ENCODE measurements around the gene BRWD1. TPM values are rescaled to one million over a fixed set of nuclear protein-coding genes. Genes with fewer than 3 reads are reported as not detected.

Gene BRWD1
- total RNA-seq, 1 donor = 71.3 TPM

DNA sequence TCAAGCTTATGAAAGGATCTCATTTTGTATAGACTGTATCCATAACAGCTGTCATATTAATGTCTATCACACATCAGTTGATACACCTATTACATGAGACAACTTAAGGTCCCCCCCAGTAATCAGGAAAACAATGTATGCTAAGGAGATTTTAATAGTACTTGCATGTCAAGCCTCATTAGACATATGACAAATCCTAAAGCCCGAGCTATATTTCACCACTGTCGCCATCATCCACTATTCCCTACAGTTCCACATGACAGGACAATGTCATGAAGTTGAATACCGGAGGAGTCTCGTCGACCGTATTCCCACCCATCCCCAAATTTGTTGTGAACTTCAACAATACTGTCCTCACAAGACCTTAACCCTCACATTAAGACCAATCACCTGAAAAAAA, 32.0 kb upstream of the BRWD1 start:
- Histone ChIP-seq H3K36me3 (ENCODE audit: insufficient read depth, low read length) (peaks cover 51% of the 10 kb centered on the region), H3K27ac (ENCODE audit: low read depth, low read length) (no peak overlapping the region), H3K27me3 (ENCODE audit: insufficient read depth, low read length) (no peaks in the 10 kb centered on the region), H3K4me2 (ENCODE audit: insufficient read depth, low read length) (peak overlapping the region; percentile 24), H4K20me1 (ENCODE audit: insufficient read depth, low read length) (peaks cover 34% of the 10 kb centered on the region), H3K4me3 (ENCODE audit: insufficient read depth, low read length) (no peak overlapping the region), H3K4me1 (ENCODE audit: insufficient read depth, low read length) (peaks cover 11% of the 10 kb centered on the region), H3K79me2 (ENCODE audit: insufficient read depth, low read length) (peaks cover 37% of the 10 kb centered on the region), H3K9me3 (ENCODE audit: low read depth, low read length) (no peaks in the 10 kb centered on the region), H2AFZ (ENCODE audit: low read length) (no peak overlapping the region)
- no peak for DNase-seq (ENCODE audit: insufficient read length, low spot score, missing footprints)
- TF ChIP-seq, protein P1, sequence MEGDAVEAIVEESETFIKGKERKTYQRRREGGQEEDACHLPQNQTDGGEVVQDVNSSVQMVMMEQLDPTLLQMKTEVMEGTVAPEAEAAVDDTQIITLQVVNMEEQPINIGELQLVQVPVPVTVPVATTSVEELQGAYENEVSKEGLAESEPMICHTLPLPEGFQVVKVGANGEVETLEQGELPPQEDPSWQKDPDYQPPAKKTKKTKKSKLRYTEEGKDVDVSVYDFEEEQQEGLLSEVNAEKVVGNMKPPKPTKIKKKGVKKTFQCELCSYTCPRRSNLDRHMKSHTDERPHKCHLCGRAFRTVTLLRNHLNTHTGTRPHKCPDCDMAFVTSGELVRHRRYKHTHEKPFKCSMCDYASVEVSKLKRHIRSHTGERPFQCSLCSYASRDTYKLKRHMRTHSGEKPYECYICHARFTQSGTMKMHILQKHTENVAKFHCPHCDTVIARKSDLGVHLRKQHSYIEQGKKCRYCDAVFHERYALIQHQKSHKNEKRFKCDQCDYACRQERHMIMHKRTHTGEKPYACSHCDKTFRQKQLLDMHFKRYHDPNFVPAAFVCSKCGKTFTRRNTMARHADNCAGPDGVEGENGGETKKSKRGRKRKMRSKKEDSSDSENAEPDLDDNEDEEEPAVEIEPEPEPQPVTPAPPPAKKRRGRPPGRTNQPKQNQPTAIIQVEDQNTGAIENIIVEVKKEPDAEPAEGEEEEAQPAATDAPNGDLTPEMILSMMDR (IDR thresholded peaks at IDR 0.05; ENCODE audit: extremely low read depth, low read depth, low read length) = no peak

DNA sequence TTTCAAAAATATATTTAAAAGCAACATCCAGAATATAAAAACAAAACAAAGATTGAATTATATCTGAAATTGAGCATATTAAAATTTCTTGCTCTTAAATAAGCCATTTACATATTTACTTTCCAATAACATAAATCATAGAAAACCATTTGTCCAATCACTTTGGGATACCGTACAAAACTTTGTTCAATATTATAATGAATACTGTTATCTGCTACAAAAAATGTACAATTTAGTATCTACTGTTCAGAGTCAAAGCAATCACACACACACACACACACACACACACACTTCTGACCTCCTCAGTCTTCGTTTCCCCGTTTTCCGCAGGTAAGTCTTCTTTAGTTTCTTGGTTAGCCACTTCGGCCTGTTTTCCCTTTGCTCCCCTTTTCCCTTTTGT, 31.4 kb upstream of the BRWD1 start:
- Histone ChIP-seq H3K4me1 (ENCODE audit: insufficient read depth, low read length) (peaks cover 11% of the 10 kb centered on the region), H2AFZ (ENCODE audit: low read length) (no peak overlapping the region), H3K27me3 (ENCODE audit: insufficient read depth, low read length) (no peaks in the 10 kb centered on the region), H4K20me1 (ENCODE audit: insufficient read depth, low read length) (peaks cover 34% of the 10 kb centered on the region), H3K36me3 (ENCODE audit: insufficient read depth, low read length) (peaks cover 51% of the 10 kb centered on the region), H3K4me3 (ENCODE audit: insufficient read depth, low read length) (no peak overlapping the region), H3K4me2 (ENCODE audit: insufficient read depth, low read length) (no peak overlapping the region), H3K27ac (ENCODE audit: low read depth, low read length) (no peak overlapping the region), H3K9me3 (ENCODE audit: low read depth, low read length) (no peaks in the 10 kb centered on the region), H3K79me2 (ENCODE audit: insufficient read depth, low read length) (peaks cover 37% of the 10 kb centered on the region)
- DNase-seq (ENCODE audit: insufficient read length, low spot score, missing footprints) = no peak
- TF ChIP-seq, protein P1 (IDR thresholded peaks at IDR 0.05; ENCODE audit: extremely low read depth, low read depth, low read length) = no peak

DNA sequence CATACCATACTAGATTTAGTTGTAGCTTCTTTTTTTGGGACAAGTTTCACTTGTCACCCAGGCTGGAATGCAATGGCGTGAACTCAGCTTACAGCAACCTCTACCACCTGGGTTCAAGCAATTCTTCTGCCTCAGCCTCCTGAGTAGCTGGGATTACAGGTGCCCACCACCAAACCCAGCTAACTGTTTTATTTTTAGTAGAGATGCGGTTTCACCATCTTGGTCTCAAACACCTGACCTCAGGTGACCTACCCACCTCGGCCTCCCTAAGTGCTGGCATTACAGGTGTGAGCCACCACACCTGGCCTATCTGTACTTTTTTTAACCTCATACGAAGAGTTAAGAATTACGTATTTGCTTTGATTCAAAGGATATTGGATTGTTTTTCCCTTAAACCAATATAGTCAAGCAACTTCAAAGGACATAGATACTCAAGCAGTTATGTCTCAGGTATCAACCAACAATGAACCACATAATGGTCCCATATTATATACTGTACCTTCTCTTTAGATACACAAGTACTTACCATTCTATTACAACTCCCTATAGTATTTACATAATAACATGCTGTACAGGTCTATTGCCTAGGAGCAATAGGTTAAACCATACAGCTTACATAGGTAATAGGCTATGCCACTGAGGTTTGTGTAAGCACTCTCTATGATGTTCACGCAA, 28.0 kb upstream of the BRWD1 start:
- H3K27ac ChIP-seq (ENCODE audit: low read depth, low read length) = no peak overlapping the region

DNA sequence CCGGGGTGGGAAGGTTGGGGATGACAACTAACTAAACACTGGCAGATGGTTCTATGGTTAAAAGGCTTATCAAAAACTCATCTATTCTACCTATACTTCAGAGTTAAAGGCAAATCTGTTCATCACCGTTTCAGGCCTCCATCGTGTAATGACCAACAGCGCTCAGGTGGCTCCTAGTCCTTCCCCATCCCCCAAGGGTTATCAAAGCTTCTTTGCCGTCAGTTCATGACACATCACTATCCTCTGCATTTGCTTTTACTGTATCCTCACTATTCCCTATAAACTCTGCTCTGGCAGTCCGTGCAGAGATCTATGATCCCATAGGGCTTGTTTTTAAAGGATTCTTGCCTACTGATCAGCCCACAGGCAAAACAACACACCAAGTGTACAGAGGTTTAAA, 27.3 kb upstream of the BRWD1 start:
- peak; percentile 27 for DNase-seq (ENCODE audit: insufficient read length, low spot score, missing footprints)
- H3K36me3 ChIP-seq (ENCODE audit: insufficient read depth, low read length) = peaks cover 43% of the 10 kb centered on the region
- no peak overlapping the region for H3K27ac ChIP-seq (ENCODE audit: low read depth, low read length)
- no peak overlapping the region for H3K4me2 ChIP-seq (ENCODE audit: insufficient read depth, low read length)
- peaks cover 9% of the 10 kb centered on the region for H3K79me2 ChIP-seq (ENCODE audit: insufficient read depth, low read length)
- no peaks in the 10 kb centered on the region for H3K27me3 ChIP-seq (ENCODE audit: insufficient read depth, low read length)
- no peak overlapping the region for H2AFZ ChIP-seq (ENCODE audit: low read length)
- H4K20me1 ChIP-seq (ENCODE audit: insufficient read depth, low read length) = peaks cover 15% of the 10 kb centered on the region
- H3K4me1 ChIP-seq (ENCODE audit: insufficient read depth, low read length) = no peaks in the 10 kb centered on the region
- TF ChIP-seq, protein P1 (IDR thresholded peaks at IDR 0.05; ENCODE audit: extremely low read depth, low read depth, low read length) = no peak
- no peak overlapping the region for H3K4me3 ChIP-seq (ENCODE audit: insufficient read depth, low read length)
- no peaks in the 10 kb centered on the region for H3K9me3 ChIP-seq (ENCODE audit: low read depth, low read length)

More for the DNA sequence above, 28.0 kb upstream of the BRWD1 start:
- Histone ChIP-seq H3K4me2 (ENCODE audit: insufficient read depth, low read length) (no peak overlapping the region), H3K27me3 (ENCODE audit: insufficient read depth, low read length) (no peaks in the 10 kb centered on the region), H3K4me3 (ENCODE audit: insufficient read depth, low read length) (no peak overlapping the region), H3K36me3 (ENCODE audit: insufficient read depth, low read length) (peaks cover 47% of the 10 kb centered on the region), H4K20me1 (ENCODE audit: insufficient read depth, low read length) (peaks cover 17% of the 10 kb centered on the region), H3K79me2 (ENCODE audit: insufficient read depth, low read length) (peaks cover 16% of the 10 kb centered on the region), H3K4me1 (ENCODE audit: insufficient read depth, low read length) (peaks cover under 1% of the 10 kb centered on the region), H2AFZ (ENCODE audit: low read length) (no peak overlapping the region), H3K9me3 (ENCODE audit: low read depth, low read length) (no peaks in the 10 kb centered on the region)
- TF ChIP-seq, protein P1 (IDR thresholded peaks at IDR 0.05; ENCODE audit: extremely low read depth, low read depth, low read length) = no peak
- no peak for DNase-seq (ENCODE audit: insufficient read length, low spot score, missing footprints)
